IMR-90 (cell line): Measurements from ENCODE around the gene PTMS. TPM values are rescaled to one million over a fixed set of nuclear protein-coding genes. Genes with fewer than 3 reads are reported as not detected.

Source experiments
- ATAC-seq: fragments of 200-7000 bp; cut with Tn5 transposase; 2 replicates; pipeline ENCODE4 v1.9.1; 2020; ENCODE audit warnings: low read depth, mild to moderate bottlenecking, moderate library complexity
- BruUV-seq: library from RNA; stranded (reverse); fragments of 400-500 nt; replicated peaks from 2 replicates; lab custom pipeline; 2021; lab: Mats Ljungman, UMichigan
- CTCF ChIA-PET: fragments of 300-600 bp; formaldehyde crosslinking; extraction: SDS; loops from one replicate; lab custom pipeline; 2021; ENCODE audit warnings: antibody characterized with exemption; lab: Yijun Ruan, JAX
- POLR2A ChIA-PET: fragments of 300-600 bp; sonication (Branson Sonifier 250); formaldehyde crosslinking; loops from one replicate; lab custom pipeline; 2022; ENCODE audit warnings: antibody characterized with exemption; ENCODE audit not compliant: unreplicated experiment; lab: Charles Lee
- DNase-seq: peaks from one replicate; pipeline ENCODE4 v3.0.0; 2013
- H2AFZ ChIP-seq: replicated peaks from 2 replicates; pipeline ENCODE3; 2013; ENCODE audit warnings: low read length, mild to moderate bottlenecking; ENCODE audit not compliant: poor library complexity
- H2AK5ac ChIP-seq: 2 replicates; pipeline ENCODE4 v1.6.1; 2013; ENCODE audit warnings: low read depth, low read length, inconsistent platforms
- H2AK9ac ChIP-seq: replicated peaks from 2 replicates; pipeline ENCODE3; 2013; ENCODE audit warnings: mild to moderate bottlenecking, low read depth, low read length, moderate library complexity; ENCODE audit not compliant: poor library complexity
- H2BK120ac ChIP-seq: 2 replicates; pipeline ENCODE4 v1.6.1; 2013; ENCODE audit warnings: low read depth, low read length, inconsistent platforms
- H2BK15ac ChIP-seq: 3 replicates; pipeline ENCODE4 v1.6.1; 2013; ENCODE audit warnings: low read depth, low read length, inconsistent platforms
- H2BK20ac ChIP-seq: 2 replicates; pipeline ENCODE4 v1.6.1; 2013; ENCODE audit warnings: low read depth, mild to moderate bottlenecking, inconsistent platforms, low read length, moderate library complexity
- H2BK5ac ChIP-seq: 2 replicates; pipeline ENCODE4 v1.6.1; 2013; ENCODE audit warnings: mild to moderate bottlenecking, low read depth, low read length, inconsistent platforms; ENCODE audit not compliant: poor library complexity, severe bottlenecking
- H3K14ac ChIP-seq: replicated peaks from 2 replicates; pipeline ENCODE4 v1.6.1; 2013; ENCODE audit warnings: low read depth, low read length, inconsistent platforms
- H3K18ac ChIP-seq: 2 replicates; pipeline ENCODE4 v1.6.1; 2013; ENCODE audit warnings: low read depth, low read length, control low read depth
- H3K23ac ChIP-seq: 2 replicates; pipeline ENCODE4 v1.6.1; 2013; ENCODE audit warnings: low read depth, low read length, inconsistent platforms
- H3K27ac ChIP-seq: 2 replicates; pipeline ENCODE4 v1.5.1; 2013; ENCODE audit warnings: mild to moderate bottlenecking, control low read depth, low read length; ENCODE audit not compliant: insufficient read depth
- H3K27me3 ChIP-seq: 2 replicates; pipeline ENCODE4 v1.6.1; 2013; ENCODE audit warnings: low read length; ENCODE audit not compliant: control insufficient read depth, insufficient read depth
- H3K36me3 ChIP-seq: 2 replicates; pipeline ENCODE4 v1.6.1; 2013; ENCODE audit warnings: low read length, mixed read lengths; ENCODE audit not compliant: control insufficient read depth, insufficient read depth
- H3K4ac ChIP-seq: 2 replicates; pipeline ENCODE4 v1.6.1; 2013; ENCODE audit warnings: low read depth, low read length, inconsistent platforms
- H3K4me1 ChIP-seq: 2 replicates; pipeline ENCODE4 v1.6.1; 2013; ENCODE audit warnings: low read length, mixed read lengths; ENCODE audit not compliant: control insufficient read depth, insufficient read depth
- H3K4me2 ChIP-seq: 2 replicates; pipeline ENCODE4 v1.6.1; 2013; ENCODE audit warnings: low read depth, mild to moderate bottlenecking, control low read depth, low read length, moderate library complexity
- H3K4me3 ChIP-seq: 2 replicates; pipeline ENCODE4 v1.5.1; 2013; ENCODE audit warnings: low read depth, mild to moderate bottlenecking, control low read depth, low read length, moderate library complexity; ENCODE audit not compliant: insufficient read depth
- H3K56ac ChIP-seq: 2 replicates; pipeline ENCODE4 v1.6.1; 2013; ENCODE audit warnings: low read length, inconsistent platforms; ENCODE audit not compliant: insufficient read depth; ENCODE audit errors: extremely low read depth
- H3K79me1 ChIP-seq, 2 experiments: 2 replicates each; pipeline ENCODE4 v1.6.1; 2013; ENCODE audit warnings: low read length in 2 of 2, inconsistent platforms in 1 of 2, low read depth in 1 of 2
- H3K9ac ChIP-seq: 2 replicates; pipeline ENCODE4 v1.6.1; 2013; ENCODE audit warnings: low read depth, low read length, control low read depth
- H3K9me1 ChIP-seq: 2 replicates; pipeline ENCODE4 v1.6.1; 2013; ENCODE audit warnings: low read length, inconsistent platforms; ENCODE audit not compliant: insufficient read depth
- H3K9me3 ChIP-seq: 2 replicates; pipeline ENCODE4 v1.6.1; 2013; ENCODE audit warnings: low read length; ENCODE audit not compliant: control insufficient read depth, insufficient read depth
- H4K20me1 ChIP-seq: 2 replicates; pipeline ENCODE4 v1.6.1; 2013; ENCODE audit warnings: low read length, inconsistent platforms; ENCODE audit not compliant: insufficient read depth
- H4K5ac ChIP-seq: 2 replicates; pipeline ENCODE4 v1.6.1; 2013; ENCODE audit warnings: mild to moderate bottlenecking, low read depth, low read length, control low read depth
- H4K8ac ChIP-seq, 2 experiments: 2 replicates each; pipeline ENCODE4 v1.6.1; 2013; ENCODE audit warnings: low read depth in 2 of 2, low read length in 2 of 2, control low read depth in 1 of 2, inconsistent platforms in 1 of 2
- H4K91ac ChIP-seq: 2 replicates; pipeline ENCODE4 v1.6.1; 2013; ENCODE audit warnings: low read depth, low read length, inconsistent platforms; ENCODE audit not compliant: insufficient read depth
- CEBPB ChIP-seq: IDR thresholded peaks from 2 replicates; pipeline ENCODE4 v1.6.1; 2012; ENCODE audit warnings: low read depth, low read length, improper control_type of control experiment
- FOS ChIP-seq: fragments of 150-350 bp; IDR thresholded peaks from 2 replicates; pipeline ENCODE4 v1.6.1; 2016; ENCODE audit warnings: low read depth, low read length
- MAFK ChIP-seq: IDR thresholded peaks from 2 replicates; pipeline ENCODE4 v1.6.1; 2012; ENCODE audit warnings: low read depth, low read length, improper control_type of control experiment
- RAD21 ChIP-seq: IDR thresholded peaks from 2 replicates; pipeline ENCODE4 v1.6.1; 2012; ENCODE audit warnings: low read length, improper control_type of control experiment
- RCOR1 ChIP-seq: IDR thresholded peaks from 2 replicates; pipeline ENCODE4 v1.6.1; 2012; ENCODE audit warnings: mild to moderate bottlenecking, low read length, improper control_type of control experiment; ENCODE audit not compliant: insufficient replicate concordance
- SMC3 ChIP-seq: fragments of 150-350 bp; IDR thresholded peaks from 2 replicates; pipeline ENCODE4 v1.6.1; 2016; ENCODE audit warnings: low read depth, mild to moderate bottlenecking, antibody characterized with exemption, low read length, moderate library complexity
- WGBS, 2 experiments: methylation state at CpG; one replicate each; pipeline versions ENCODE4 v1.1.5 to v1.1.7; 2013; ENCODE audit warnings: missing lambda C conversion rate in 2 of 2; ENCODE audit not compliant: insufficient read length in 1 of 2; ENCODE audit errors: extremely low coverage in 2 of 2; 5-methylcytosine and 5-hydroxymethylcytosine counted together
- dilution Hi-C: fragments of 300-500 bp; cut with HindIII; formaldehyde crosslinking; loops from one replicate; pipeline ENCODE4 v1.14.3; 2018; ENCODE audit warnings: low sequenced_read_pairs; ENCODE audit not compliant: unreplicated experiment
- in situ Hi-C: fragments of 300-500 bp; cut with MboI; formaldehyde crosslinking; loops from 3 replicates; pipeline ENCODE4 v1.14.3; 2019; ENCODE audit warnings: low sequenced_read_pairs, inconsistent platforms, mixed read lengths
- intact Hi-C: fragments of 100-400 bp; cut with micrococcal nuclease; formaldehyde crosslinking; loops from 2 replicates; pipeline ENCODE4 v1.10.0; 2022
- polyA plus RNA-seq, 3 experiments: library from polyadenylated mRNA; depleted of rRNA; stranded (reverse); fragments of >200 nt; gene quantifications; 2 replicates each; pipeline ENCODE4 v1.2.3, GENCODE V29; 2012; ENCODE audit warnings: low replicate concordance in 1 of 3
- total RNA-seq: library from RNA; depleted of rRNA; stranded (reverse); fragments of >200 nt; gene quantifications from 2 replicates; pipeline ENCODE4 v1.2.3, GENCODE V29; 2012

Gene PTMS
- total and polyA plus RNA-seq, 2 of the 4 experiments (the other 2 are of a cell fraction), result 17.2 to 275 TPM

DNA sequence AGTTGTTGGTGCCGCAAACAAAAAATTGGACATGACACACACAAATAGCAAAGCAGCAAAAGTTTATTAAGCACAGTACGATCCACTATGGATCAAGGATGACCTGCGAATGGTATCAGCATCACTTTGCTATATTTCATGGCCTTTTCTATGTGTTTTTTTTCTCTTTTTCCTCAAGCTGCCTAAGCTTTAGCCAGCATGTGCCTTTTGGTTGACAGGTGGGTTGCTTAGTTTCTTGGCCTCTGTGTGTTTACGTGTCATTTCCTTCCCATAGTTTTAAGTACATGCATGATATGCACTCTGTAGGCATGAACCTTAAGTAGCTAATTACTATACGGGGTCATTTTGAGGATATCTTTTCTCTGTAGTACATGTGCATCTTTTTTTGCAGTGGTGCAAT lies 33.0 kb downstream of the PTMS start:
- no CpG with 5 or more reads among the region's 5 CpGs for WGBS, 2 experiments
- ChIA-PET CTCF (no interaction called here), POLR2A (no interaction called here)
- Histone ChIP-seq H4K20me1 (no peaks in the 10 kb centered on the region), H2AK9ac (no peak overlapping the region), H3K27me3 (no peaks in the 10 kb centered on the region), H3K4me2 (no peak overlapping the region), H4K91ac (no peak overlapping the region), H3K9ac (no peak overlapping the region), H3K9me1 (no peaks in the 10 kb centered on the region), H2BK20ac (no peak overlapping the region), H3K9me3 (no peaks in the 10 kb centered on the region), H3K4ac (no peak overlapping the region), H3K14ac (no peak overlapping the region), H4K8ac (no peak overlapping the region), H3K23ac (no peak overlapping the region), H3K4me1 (no peaks in the 10 kb centered on the region), H2BK15ac (no peak overlapping the region), H3K56ac (no peak overlapping the region), H3K36me3 (peaks cover 5% of the 10 kb centered on the region; the same call in 1 of the 2 replicates), H2AFZ (no peak overlapping the region), H4K5ac (no peak overlapping the region), H3K79me1 (no peaks in the 10 kb centered on the region), H3K27ac (no peak overlapping the region), H2BK5ac (no peak overlapping the region), H2BK120ac (no peak overlapping the region), H3K4me3 (no peak overlapping the region), H3K18ac (no peak overlapping the region), H2AK5ac (no peak overlapping the region)
- no peak for DNase-seq
- in situ Hi-C loops, result no loop called here
- ATAC-seq, result no peak
- no TSS peak for BruUV-seq
- TF ChIP-seq RCOR1 (no peak), CEBPB (no peak), FOS (no peak), RAD21 (no peak), MAFK (no peak), SMC3 (no peak)
- intact Hi-C loops, result no loop called here
- dilution Hi-C loops, result no loop called here
